Measurements from ENCODE around the gene SLC6A3.

SLC6A3 gene

DNA sequence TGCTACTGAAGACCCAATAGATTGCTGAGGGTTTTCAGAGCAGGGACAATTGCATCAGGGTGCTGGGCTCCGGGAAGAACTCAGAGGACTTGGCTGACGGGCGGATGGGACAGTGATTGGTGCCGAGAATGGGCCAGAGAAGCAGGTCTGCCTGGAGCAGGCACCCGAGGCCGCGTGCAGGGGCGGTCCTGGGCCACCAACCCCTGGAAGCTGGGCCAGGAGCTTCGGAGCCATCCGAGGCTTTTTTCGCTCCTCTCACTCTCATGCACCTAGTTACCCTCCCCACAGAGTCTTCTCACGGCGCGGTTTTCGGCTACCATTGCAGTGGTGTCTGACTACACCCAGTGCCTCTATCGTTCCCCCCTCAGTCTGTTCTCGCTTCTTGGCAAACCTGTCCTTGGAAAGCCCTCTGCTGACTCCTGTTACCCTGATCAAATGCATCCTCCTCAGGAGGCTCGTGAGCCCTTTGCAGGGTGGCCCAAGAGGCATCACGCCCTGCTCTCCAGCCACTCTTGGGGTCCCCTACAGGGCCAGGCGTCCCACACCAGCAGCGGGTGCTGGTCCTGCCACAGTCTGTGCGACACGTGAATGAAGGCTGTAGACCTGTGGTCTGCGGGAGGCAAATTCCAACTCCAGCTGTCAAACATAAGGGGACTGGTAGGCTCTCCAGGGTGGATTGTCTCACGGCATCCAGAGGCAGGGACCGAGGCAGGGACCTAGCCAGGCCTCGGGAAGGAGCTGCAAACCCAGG is 99.2 kb downstream of the SLC6A3 start:
- DNase-seq = no peak

DNA sequence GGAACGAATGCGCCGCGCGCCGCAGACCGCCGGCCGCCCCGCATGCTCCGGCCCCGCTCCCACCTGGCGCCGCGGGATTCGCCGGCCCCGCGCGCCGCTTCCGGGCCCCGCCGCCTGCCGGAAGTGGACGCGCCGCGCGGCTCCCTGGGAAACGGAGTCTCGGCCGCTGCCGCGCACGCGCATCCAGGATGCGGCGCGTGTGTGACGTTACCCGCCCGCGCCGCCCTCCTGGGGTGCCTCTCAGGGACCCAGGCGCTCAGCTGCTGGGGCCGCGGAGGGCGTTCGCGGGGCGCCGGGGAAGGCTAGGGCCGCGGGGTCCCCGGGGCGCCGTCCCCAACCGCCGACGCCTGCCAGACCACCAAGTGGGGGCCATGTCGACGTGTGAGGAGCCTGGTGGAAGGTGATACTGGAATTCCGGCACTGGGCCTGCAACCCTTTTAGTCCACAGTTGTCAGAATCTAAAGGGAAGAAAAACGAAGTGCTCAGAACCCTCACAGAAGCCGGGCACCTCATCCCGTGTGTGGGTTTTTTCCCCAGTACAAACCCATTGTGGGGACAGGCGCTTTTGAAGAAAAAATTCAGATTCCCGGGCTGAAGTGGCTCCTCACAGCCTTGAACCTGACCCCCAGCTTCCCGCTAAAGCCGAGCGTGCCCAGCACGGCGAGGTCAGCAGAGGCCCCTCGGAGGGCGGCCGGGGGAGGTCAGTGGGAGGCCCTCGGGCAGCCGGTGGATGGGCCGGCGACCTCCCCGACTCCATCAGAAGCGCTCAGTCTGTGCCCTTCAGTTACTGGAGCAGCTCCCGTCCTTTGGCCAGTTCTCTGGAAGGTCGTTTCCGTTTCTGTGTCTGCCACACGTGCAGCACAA is 100.0 kb downstream of the SLC6A3 start, which contains the start of gene CLPTM1L:
Gene CLPTM1L, minus strand, starts transcription at position 125 of the 864 bp plus-strand sequence. CDS start 258 bp downstream, outside the sequence.
- DNase-seq = peak; percentile 90

- DNase-seq = no peak
Measured at GRCh38 chr5:1343931-1344901, 101.0 kb downstream of the SLC6A3 start.

DNA sequence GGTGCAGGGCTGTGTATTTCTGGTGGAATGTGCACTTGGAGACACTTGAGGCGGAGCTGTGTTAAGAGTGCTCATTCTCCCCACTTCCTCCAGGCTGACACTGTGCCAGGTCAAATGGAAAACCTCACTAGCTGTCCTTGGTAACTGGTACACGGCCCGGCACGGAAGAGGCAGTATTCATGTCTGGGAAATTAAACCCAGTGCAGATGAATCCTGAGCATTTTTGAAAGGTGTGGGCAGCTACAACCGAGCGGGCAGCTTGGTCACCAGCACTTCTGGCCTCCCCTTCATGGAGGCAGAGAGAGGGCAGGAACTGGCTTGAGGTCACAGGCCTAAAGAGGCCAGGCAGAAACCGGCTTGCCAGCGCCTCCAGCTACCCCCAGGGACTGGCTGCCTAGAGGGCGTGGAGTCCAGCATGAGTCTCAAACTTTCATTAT is 101.9 kb downstream of the SLC6A3 start:
- DNase-seq = no peak
